HL-60 (cell line): ENCODE results near the gene NMT2.

Experiments used
- DNase-seq, 2 experiments: peaks; one replicate each; pipeline ENCODE4 v3.0.0-alpha.2; 2010 to 2020; ENCODE audit warnings: low read depth in 1 of 2, low spot score in 1 of 2
- H3K27ac ChIP-seq: fragments of 250-450 bp; sonication (Bioruptor Pico); replicated peaks from 2 replicates; pipeline ENCODE4 v1.5.1; 2020; ENCODE audit warnings: mild to moderate bottlenecking, moderate library complexity
- H3K27me3 ChIP-seq: fragments of 250-450 bp; sonication (Bioruptor Pico); 2 replicates; pipeline ENCODE4 v1.5.1; 2021; ENCODE audit warnings: mild to moderate bottlenecking, moderate library complexity; ENCODE audit not compliant: insufficient read depth, poor library complexity, severe bottlenecking
- H3K4me3 ChIP-seq: replicated peaks from 2 replicates; pipeline ENCODE4 v1.5.1; 2011; ENCODE audit warnings: mild to moderate bottlenecking, control low read depth, low read length; ENCODE audit not compliant: insufficient read depth
- CTCF ChIP-seq: IDR thresholded peaks from one replicate; pipeline ENCODE4 v1.5.1; 2011; ENCODE audit warnings: low read length, control low read depth, inconsistent platforms; ENCODE audit not compliant: insufficient read depth
- GABPA ChIP-seq: IDR thresholded peaks from 2 replicates; pipeline ENCODE4 v1.6.1; 2012; ENCODE audit warnings: low read depth
- POLR2AphosphoS5 ChIP-seq: IDR thresholded peaks from 2 replicates; pipeline ENCODE4 v1.6.1; 2012; ENCODE audit warnings: low read depth
- REST ChIP-seq: IDR thresholded peaks from 2 replicates; pipeline ENCODE4 v1.6.1; 2012; ENCODE audit warnings: low read depth; ENCODE audit not compliant: insufficient replicate concordance
- SPI1 ChIP-seq: IDR thresholded peaks from 2 replicates; pipeline ENCODE4 v1.6.1; 2012; ENCODE audit warnings: low read depth, mild to moderate bottlenecking, borderline replicate concordance

NMT2 gene

GRCh38 chr10:15168786-15169554 is 477 bp upstream of the NMT2 start:
- DNase-seq, result peak; percentile 55 to 78
- H3K27me3 ChIP-seq, result peaks cover 4% of the 10 kb centered on the region
- 0 out of 2 replicates have a peak overlapping the region, but pooled peaks have one; percentile 1 for H3K4me3 ChIP-seq
- TF ChIP-seq GABPA, result no peak
- TF ChIP-seq POLR2AphosphoS5, result no peak
- TF ChIP-seq REST, result no peak
- no peak for TF ChIP-seq CTCF
- TF ChIP-seq SPI1, result no peak
- H3K27ac ChIP-seq, result no peak overlapping the region

GRCh38 chr10:15167411-15168290 is 842 bp downstream of the NMT2 start:
- no peak for TF ChIP-seq POLR2AphosphoS5
- TF ChIP-seq SPI1, result no peak
- no peak for TF ChIP-seq CTCF
- no peak for TF ChIP-seq REST
- TF ChIP-seq GABPA, result no peak
- peak overlapping the region; percentile 63 for H3K4me3 ChIP-seq
- H3K27me3 ChIP-seq, result peaks cover 4% of the 10 kb centered on the region
- no peak for DNase-seq
- H3K27ac ChIP-seq, result no peak overlapping the region

GRCh38 chr10:15166325-15166724 is 2.2 kb downstream of the NMT2 start:
- TF ChIP-seq SPI1 (no peak), CTCF (no peak), REST (no peak), GABPA (no peak), POLR2AphosphoS5 (no peak)
- peaks cover 4% of the 10 kb centered on the region for H3K27me3 ChIP-seq
- no peak overlapping the region for H3K27ac ChIP-seq
- no peak overlapping the region for H3K4me3 ChIP-seq
- DNase-seq, result no peak
